ENCODE measurements around the gene NT5DC1.

DNA sequence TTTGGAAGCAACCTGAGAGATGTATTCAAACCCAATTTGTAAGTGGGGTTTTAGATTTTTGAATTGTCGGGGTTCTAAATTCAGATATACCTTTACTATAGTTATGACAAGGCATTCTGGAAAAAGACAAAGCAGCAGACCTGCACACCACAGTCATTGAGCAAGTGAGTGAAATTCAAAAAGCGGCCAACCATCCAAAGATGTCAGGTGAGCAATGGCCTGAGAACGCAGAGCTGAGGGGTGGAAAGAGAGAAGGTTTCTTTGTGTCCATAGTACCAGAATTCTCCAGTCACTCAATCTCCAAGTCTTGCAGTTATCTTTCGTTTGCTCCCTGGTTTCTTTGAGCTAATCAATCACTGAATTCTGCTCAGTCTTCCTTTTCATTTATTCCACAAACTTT is 38.2 kb upstream of the NT5DC1 start:
- TF ChIP-seq, protein P1, sequence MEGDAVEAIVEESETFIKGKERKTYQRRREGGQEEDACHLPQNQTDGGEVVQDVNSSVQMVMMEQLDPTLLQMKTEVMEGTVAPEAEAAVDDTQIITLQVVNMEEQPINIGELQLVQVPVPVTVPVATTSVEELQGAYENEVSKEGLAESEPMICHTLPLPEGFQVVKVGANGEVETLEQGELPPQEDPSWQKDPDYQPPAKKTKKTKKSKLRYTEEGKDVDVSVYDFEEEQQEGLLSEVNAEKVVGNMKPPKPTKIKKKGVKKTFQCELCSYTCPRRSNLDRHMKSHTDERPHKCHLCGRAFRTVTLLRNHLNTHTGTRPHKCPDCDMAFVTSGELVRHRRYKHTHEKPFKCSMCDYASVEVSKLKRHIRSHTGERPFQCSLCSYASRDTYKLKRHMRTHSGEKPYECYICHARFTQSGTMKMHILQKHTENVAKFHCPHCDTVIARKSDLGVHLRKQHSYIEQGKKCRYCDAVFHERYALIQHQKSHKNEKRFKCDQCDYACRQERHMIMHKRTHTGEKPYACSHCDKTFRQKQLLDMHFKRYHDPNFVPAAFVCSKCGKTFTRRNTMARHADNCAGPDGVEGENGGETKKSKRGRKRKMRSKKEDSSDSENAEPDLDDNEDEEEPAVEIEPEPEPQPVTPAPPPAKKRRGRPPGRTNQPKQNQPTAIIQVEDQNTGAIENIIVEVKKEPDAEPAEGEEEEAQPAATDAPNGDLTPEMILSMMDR (IDR thresholded peaks at IDR 0.05): no peak
- TF ChIP-seq POLR2A (IDR thresholded peaks at IDR 0.05): no peak
